Measurements from ENCODE around the gene FYN. TPM values are rescaled to one million over a fixed set of nuclear protein-coding genes. Genes with fewer than 3 reads are reported as not detected.

FYN gene
- total and polyA plus RNA-seq, 2 of the 13 experiments (the other 11 are each of a cell fraction or from before 2014, with no cell fraction given), result 15.5 to 24.6 TPM

GRCh38 chr6:111894951-111895350 is 21.7 kb upstream of the FYN start:
- H3K4me3 ChIP-seq (replicated peaks in 1 of 3; ENCODE audit: insufficient read depth in 1 of 3, low read depth in 2 of 3, low read length in 3 of 3), result no peak overlapping the region
- no peak overlapping the region for H3K9ac ChIP-seq (ENCODE audit: insufficient read depth, low read depth, low read length)
- H3K4me1 ChIP-seq (ENCODE audit: insufficient read depth, low read length), result peaks cover 8% of the 10 kb centered on the region
- no peak overlapping the region for H3K27ac ChIP-seq (ENCODE audit: extremely low read length, insufficient read depth, low read length)
- in situ Hi-C loops (cut with HindIII; ENCODE audit: extremely low pct_ligation_motif_present, low pct_unique_long_range_greater_than_20kb), result no loop called here
- FAIRE-seq (no peak), ATAC-seq (no peak), DNase-seq (ENCODE audit: low spot score) (no peak)
- H3K79me2 ChIP-seq (ENCODE audit: insufficient read depth, low read length), result no peaks in the 10 kb centered on the region
- no peaks in the 10 kb centered on the region for H4K20me1 ChIP-seq (ENCODE audit: insufficient read depth, low read length)
- H3K9me3 ChIP-seq (ENCODE audit: low read length), result no peaks in the 10 kb centered on the region
- no peak for TF ChIP-seq JUND (CRISPR knock-in tag; IDR thresholded peaks at IDR 0.05)
- no peak for TF ChIP-seq TAF1 (CRISPR knock-in tag; IDR thresholded peaks at IDR 0.05)
- TF ChIP-seq ELF3 (CRISPR knock-in tag; IDR thresholded peaks at IDR 0.05), result no peak
- TF ChIP-seq KAT8 (CRISPR knock-in tag; IDR thresholded peaks at IDR 0.05), result no peak
- TF ChIP-seq SETDB1 (CRISPR knock-in tag; IDR thresholded peaks at IDR 0.05; ENCODE audit: borderline replicate concordance), result no peak
- no peak for TF ChIP-seq MBNL3 (CRISPR knock-in tag; conservative IDR thresholded peaks at IDR 0.05)
- TF ChIP-seq ATF3 (CRISPR knock-in tag; IDR thresholded peaks at IDR 0.05), result no peak
- no peak for TF ChIP-seq ZNF577 (CRISPR knock-in tag; IDR thresholded peaks at IDR 0.05; ENCODE audit: borderline replicate concordance, low read depth)
- no peak for TF ChIP-seq PHB2 (IDR thresholded peaks at IDR 0.05; ENCODE audit: partially characterized antibody)
- TF ChIP-seq PHF20 (CRISPR knock-in tag; IDR thresholded peaks at IDR 0.05), result no peak
- no peak for TF ChIP-seq POLR2A (IDR thresholded peaks at IDR 0.05; ENCODE audit: insufficient read depth in 1 of 2, low read depth in 2 of 2, low read length in 2 of 2)
- TF ChIP-seq ZNF740 (CRISPR knock-in tag; IDR thresholded peaks at IDR 0.05), result no peak
- no peak for TF ChIP-seq ATF6 (CRISPR knock-in tag; conservative IDR thresholded peaks at IDR 0.05)
- no peak overlapping the region for H3K4me2 ChIP-seq (ENCODE audit: low read depth, low read length)
- WGBS (ENCODE audit: low lambda C conversion rate), result 10% methylated on average over 1 of the region's 1 CpG
- no peaks in the 10 kb centered on the region for H3K36me3 ChIP-seq (replicated peaks in 1 of 2; ENCODE audit: control insufficient read depth in 1 of 2, insufficient read depth in 2 of 2, low read length in 2 of 2)
- ChIA-PET CTCF (ENCODE audit: low intra/inter-chr PET ratio, low total read pairs) (no interaction called here), POLR2A (no interaction called here)
- peaks cover 0 to 7% of the 10 kb centered on the region in 2 experiments; a peak in 2 of 5 replicates for H3K27me3 ChIP-seq (ENCODE audit: control insufficient read depth in 1 of 2, insufficient read depth in 2 of 2, low read length in 2 of 2)
- intact Hi-C loops (cut with micrococcal nuclease; ENCODE audit: unreplicated experiment), result no loop called here
- H2AFZ ChIP-seq (ENCODE audit: low read length), result no peak overlapping the region
- BruUV-seq (replicated peaks), result no TSS peak

Measured in HepG2 (cell line).